T47D (cell line): ENCODE results near the gene EI24.
A peak's percentile ranks its signal among the peaks of the same experiment; 100 is the strongest.

Experiments used
- DNase-seq, 2 experiments: peaks; one replicate each; pipeline versions ENCODE4 v3.0.0 to v3.0.0-alpha.2; 2011 to 2012; ENCODE audit warnings: low read depth in 1 of 2, low spot score in 1 of 2
- JUND ChIP-seq: IDR thresholded peaks from 2 replicates; pipeline ENCODE4 v1.6.1; 2012; ENCODE audit warnings: low read depth
- in situ Hi-C: cut with HindIII; loops from 2 replicates; pipeline ENCODE4 v1.10.0; 2016; ENCODE audit warnings: low sequenced_read_pairs, low pct_unique_long_range_greater_than_20kb

EI24 gene

GRCh38 chr11:125587480-125587879 is 18.2 kb downstream of the EI24 start:
- no peak for TF ChIP-seq JUND
- DNase-seq: no peak
- in situ Hi-C loops: no loop called here

- in situ Hi-C loops: no loop called here
Observed at GRCh38 chr11:125588505-125588904, 19.2 kb downstream of the EI24 start.

GRCh38 chr11:125591649-125592304 is 22.5 kb downstream of the EI24 start:
- DNase-seq: peak; percentile 41 to 64
- TF ChIP-seq JUND: no peak
- in situ Hi-C loops: no loop called here

More at GRCh38 chr11:125588505-125588904, 19.2 kb downstream of the EI24 start:
- DNase-seq: no peak
- TF ChIP-seq JUND: no peak

- in situ Hi-C loops: no loop called here
- TF ChIP-seq JUND: no peak
- DNase-seq: peak; percentile 99 to 100
Observed at GRCh38 chr11:125592305-125593113, 23.2 kb downstream of the EI24 start, which contains the start of gene STT3A. Gene STT3A (plus strand): TSS chr11:125592852. CDS start chr11:125595916, 3,064 bp downstream.

GRCh38 chr11:125593114-125593820 is 24.0 kb downstream of the EI24 start:
- DNase-seq: peak in 1 of 2 experiments; percentile 72
- TF ChIP-seq JUND: no peak

GRCh38 chr11:125594958-125595357 is 25.7 kb downstream of the EI24 start:
- in situ Hi-C loops: no loop called here
- no peak for DNase-seq
- TF ChIP-seq JUND: no peak

More at GRCh38 chr11:125593114-125593820, 24.0 kb downstream of the EI24 start:
- in situ Hi-C loops: no loop called here

- in situ Hi-C loops: no loop called here
- no peak for TF ChIP-seq JUND
- no peak for DNase-seq
Observed at GRCh38 chr11:125600663-125601062, 31.4 kb downstream of the EI24 start.

- in situ Hi-C loops: no loop called here
- no peak for DNase-seq
- TF ChIP-seq JUND: no peak
Observed at GRCh38 chr11:125603207-125603606, 33.9 kb downstream of the EI24 start.

GRCh38 chr11:125605417-125605816 is 36.1 kb downstream of the EI24 start:
- DNase-seq: no peak
- no peak for TF ChIP-seq JUND
- in situ Hi-C loops: no loop called here

- no peak for DNase-seq
- in situ Hi-C loops: no loop called here
- TF ChIP-seq JUND: no peak
Observed at GRCh38 chr11:125609545-125609944, 40.3 kb downstream of the EI24 start.

- TF ChIP-seq JUND: no peak
- DNase-seq: no peak
- in situ Hi-C loops: no loop called here
Observed at GRCh38 chr11:125618383-125618782, 49.1 kb downstream of the EI24 start.

GRCh38 chr11:125621995-125622394 is 52.7 kb downstream of the EI24 start:
- in situ Hi-C loops: no loop called here
- no peak for TF ChIP-seq JUND
- DNase-seq: no peak

- in situ Hi-C loops: no loop called here
- TF ChIP-seq JUND: no peak
- no peak for DNase-seq
Observed at GRCh38 chr11:125623064-125623463, 53.8 kb downstream of the EI24 start.
